ENCODE results near the gene MCF2L2. TPM values are rescaled to one million over a fixed set of nuclear protein-coding genes. Genes with fewer than 3 reads are reported as not detected.
"Not testable (repeated sequence)": the region's sequence is repeated elsewhere in the genome, so short reads cannot be mapped to it uniquely, and the experiment has no call there.

The MCF2L2 gene
- total RNA-seq, 4 donors from 2014 or later: 0.59 to 4.1 (median 1.7) TPM

DNA sequence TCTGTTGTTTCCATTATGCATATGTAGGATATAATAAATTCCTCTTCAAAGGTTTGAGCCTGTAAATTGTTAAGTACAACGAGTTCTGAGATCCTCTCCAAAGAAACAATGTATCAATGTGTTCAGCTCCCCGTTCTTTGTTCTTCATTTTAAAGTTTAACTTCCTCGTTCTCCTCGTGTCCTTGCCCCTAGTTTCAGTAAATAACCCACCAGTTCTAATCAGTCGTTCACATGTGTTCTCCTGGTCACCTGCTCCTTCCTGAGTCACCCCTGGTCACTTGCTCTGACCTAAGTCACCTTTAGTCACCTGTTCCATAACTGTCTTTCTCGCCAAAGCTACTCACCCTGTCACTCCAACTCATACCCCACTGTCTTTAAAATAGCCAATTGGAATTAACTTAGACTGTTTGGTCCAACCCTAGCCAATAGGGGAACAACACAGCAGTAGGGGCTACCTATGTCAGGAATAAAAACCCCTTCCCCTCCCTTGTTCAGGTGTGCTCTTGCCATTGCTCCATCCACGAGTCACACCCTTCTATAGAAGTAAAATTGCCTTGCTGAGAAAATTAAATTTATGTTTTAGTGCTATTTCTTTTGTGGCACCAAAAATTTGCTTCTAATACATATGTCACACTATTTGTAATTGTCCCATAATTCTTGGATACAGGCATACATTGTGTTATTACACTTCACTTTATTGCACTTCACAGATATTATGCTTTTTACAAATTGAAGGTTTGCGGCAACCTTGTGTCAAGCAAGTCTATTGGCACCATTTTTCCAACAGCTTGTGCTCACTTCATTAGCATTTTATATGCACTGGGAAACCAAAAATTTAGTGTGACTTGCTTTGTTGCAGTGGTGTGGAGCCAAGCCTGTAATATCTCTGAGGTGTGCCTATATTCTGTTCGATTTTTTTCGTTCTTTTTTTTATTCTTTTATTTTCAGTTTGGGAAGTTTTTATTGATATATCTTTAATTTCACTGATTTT lies 15.3 kb upstream of the MCF2L2 start:
- Histone ChIP-seq H3K36me3 (no peaks in the 10 kb centered on the region), H3K27me3 (no peaks in the 10 kb centered on the region), H3K9me3 (no peaks in the 10 kb centered on the region), H3K4me1 (no peaks in the 10 kb centered on the region), H3K4me3 (no peak overlapping the region), H3K27ac (no peak overlapping the region)
- DNase-seq: no peak
- intact Hi-C loops (cut with DNase I; ENCODE audit: low total_unique reads): no loop called here
- no peak for TF ChIP-seq POLR2A (IDR thresholded peaks at IDR 0.05)
- TF ChIP-seq, protein P1, sequence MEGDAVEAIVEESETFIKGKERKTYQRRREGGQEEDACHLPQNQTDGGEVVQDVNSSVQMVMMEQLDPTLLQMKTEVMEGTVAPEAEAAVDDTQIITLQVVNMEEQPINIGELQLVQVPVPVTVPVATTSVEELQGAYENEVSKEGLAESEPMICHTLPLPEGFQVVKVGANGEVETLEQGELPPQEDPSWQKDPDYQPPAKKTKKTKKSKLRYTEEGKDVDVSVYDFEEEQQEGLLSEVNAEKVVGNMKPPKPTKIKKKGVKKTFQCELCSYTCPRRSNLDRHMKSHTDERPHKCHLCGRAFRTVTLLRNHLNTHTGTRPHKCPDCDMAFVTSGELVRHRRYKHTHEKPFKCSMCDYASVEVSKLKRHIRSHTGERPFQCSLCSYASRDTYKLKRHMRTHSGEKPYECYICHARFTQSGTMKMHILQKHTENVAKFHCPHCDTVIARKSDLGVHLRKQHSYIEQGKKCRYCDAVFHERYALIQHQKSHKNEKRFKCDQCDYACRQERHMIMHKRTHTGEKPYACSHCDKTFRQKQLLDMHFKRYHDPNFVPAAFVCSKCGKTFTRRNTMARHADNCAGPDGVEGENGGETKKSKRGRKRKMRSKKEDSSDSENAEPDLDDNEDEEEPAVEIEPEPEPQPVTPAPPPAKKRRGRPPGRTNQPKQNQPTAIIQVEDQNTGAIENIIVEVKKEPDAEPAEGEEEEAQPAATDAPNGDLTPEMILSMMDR (IDR thresholded peaks at IDR 0.05): no peak

DNA sequence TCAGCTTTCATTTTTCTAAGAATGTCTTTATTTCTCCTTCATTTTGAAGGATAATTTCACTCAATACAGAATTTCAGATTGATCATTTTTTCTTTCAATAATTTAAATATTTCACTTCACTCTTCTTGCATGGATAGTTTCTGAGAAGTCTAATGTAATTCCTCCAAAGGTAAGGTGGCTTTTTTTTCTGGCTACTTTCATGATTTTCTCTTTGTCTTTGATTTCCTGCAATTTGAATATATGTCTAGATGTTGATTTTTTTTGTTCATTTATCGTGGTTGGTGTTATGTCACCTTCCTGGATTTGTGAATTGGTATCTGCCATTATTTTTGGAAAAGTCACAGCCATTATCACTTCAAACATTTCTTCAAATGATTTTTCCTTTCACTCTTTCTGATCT lies 14.6 kb upstream of the MCF2L2 start:
- H3K27ac ChIP-seq: no peak overlapping the region
- no peaks in the 10 kb centered on the region for H3K36me3 ChIP-seq
- H3K4me3 ChIP-seq: no peak overlapping the region
- no peaks in the 10 kb centered on the region for H3K4me1 ChIP-seq
- intact Hi-C loops (cut with DNase I; ENCODE audit: low total_unique reads): no loop called here
- no peak for TF ChIP-seq POLR2A (IDR thresholded peaks at IDR 0.05)
- TF ChIP-seq, protein P1 (IDR thresholded peaks at IDR 0.05): no peak
- H3K27me3 ChIP-seq: no peaks in the 10 kb centered on the region
- no peaks in the 10 kb centered on the region for H3K9me3 ChIP-seq
- no peak for DNase-seq

DNA sequence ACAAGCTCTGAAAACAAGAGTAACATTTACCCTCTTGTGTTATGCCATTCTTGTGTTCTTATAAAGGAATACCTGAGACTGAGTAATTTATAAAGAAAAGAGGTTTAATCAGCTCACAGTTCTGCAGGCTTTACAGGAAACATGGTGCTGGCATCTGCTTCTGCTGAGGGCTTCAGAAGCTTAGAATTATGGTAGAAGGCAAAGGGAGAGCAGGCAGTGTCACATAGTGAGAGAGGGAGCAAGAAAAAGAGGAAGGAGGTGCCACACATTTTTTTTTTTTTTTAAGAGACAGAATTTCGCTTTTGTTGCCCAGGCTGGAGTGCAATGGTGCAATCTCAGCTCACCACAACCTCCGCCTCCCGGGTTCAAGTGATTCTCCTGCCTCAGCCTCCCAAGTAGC lies 12.1 kb upstream of the MCF2L2 start:
- H3K4me3 ChIP-seq; H3K4me1 ChIP-seq; H3K27ac ChIP-seq; intact Hi-C loops (cut with DNase I; ENCODE audit: low total_unique reads); H3K27me3 ChIP-seq; H3K9me3 ChIP-seq; DNase-seq; H3K36me3 ChIP-seq: not testable (repeated sequence)

DNA sequence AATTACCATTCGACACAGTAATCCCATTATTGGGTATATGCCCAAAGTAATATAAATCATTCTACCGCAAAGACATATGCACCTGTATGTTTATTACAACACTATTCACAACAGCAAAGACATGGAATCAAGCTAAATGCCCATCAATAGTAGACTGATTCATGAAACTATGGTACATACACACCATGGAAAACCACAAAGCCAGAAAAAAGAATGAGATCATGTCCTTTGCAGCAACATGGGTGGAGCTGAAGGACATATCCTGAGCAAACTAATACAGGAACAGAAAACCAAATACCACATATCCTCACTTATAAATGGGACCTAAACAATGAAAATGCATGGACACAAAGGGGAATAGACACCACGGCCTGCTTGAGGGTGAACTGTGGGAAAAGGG lies 11.1 kb upstream of the MCF2L2 start:
- Histone ChIP-seq H3K27ac (no peak overlapping the region), H3K27me3 (no peaks in the 10 kb centered on the region), H3K9me3 (no peaks in the 10 kb centered on the region), H3K4me3 (no peak overlapping the region), H3K4me1 (no peaks in the 10 kb centered on the region), H3K36me3 (no peaks in the 10 kb centered on the region)
- TF ChIP-seq, protein P1 (IDR thresholded peaks at IDR 0.05): no peak
- TF ChIP-seq POLR2A (IDR thresholded peaks at IDR 0.05): no peak
- no peak for DNase-seq
- intact Hi-C loops (cut with DNase I; ENCODE audit: low total_unique reads): no loop called here

DNA sequence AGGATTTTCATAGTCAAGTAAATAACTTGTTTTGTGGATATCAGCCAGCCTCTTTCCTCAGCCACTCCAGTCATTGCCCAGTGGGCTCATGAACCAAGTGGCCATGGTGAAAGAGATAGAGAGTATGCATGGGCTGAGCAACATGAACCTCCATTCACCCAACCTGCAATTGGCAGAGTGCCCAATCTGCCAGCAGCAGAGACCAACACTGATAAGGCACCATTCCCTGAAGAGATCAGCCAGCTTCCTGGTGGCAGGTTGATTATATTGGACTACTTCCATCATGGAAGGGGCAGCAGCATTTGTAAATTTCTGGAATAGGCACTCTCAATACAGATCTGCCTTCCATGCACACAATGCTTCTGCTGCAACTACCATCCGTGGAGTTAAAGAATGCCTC lies 10.3 kb upstream of the MCF2L2 start:
- Histone ChIP-seq H3K36me3 (no peaks in the 10 kb centered on the region), H3K9me3 (no peaks in the 10 kb centered on the region), H3K4me3 (no peak overlapping the region), H3K4me1 (no peaks in the 10 kb centered on the region), H3K27ac (no peak overlapping the region), H3K27me3 (no peaks in the 10 kb centered on the region)
- intact Hi-C loops (cut with DNase I; ENCODE audit: low total_unique reads): no loop called here
- DNase-seq: no peak
- TF ChIP-seq, protein P1 (IDR thresholded peaks at IDR 0.05): no peak
- TF ChIP-seq POLR2A (IDR thresholded peaks at IDR 0.05): no peak

Data from uterus (tissue), 4 donors.